Hepatocyte (in vitro differentiated cells): ENCODE results near the gene ARL16.

ENCODE experiments used
- EZH2 ChIP-seq: fragments of 200-600 bp; sonication (generic); IDR thresholded peaks from 2 replicates; pipeline ENCODE4 v1.6.1; 2016; ENCODE audit warnings: antibody characterized with exemption, mild to moderate bottlenecking, borderline replicate concordance
- EZH2phosphoT487 ChIP-seq: fragments of 200-600 bp; sonication (generic); IDR thresholded peaks from one replicate; pipeline ENCODE4 v1.6.1; 2018; ENCODE audit warnings: antibody characterized with exemption, mild to moderate bottlenecking, low read depth, moderate library complexity; ENCODE audit not compliant: unreplicated experiment, severe bottlenecking
- TF ChIP-seq, protein P1 (sequence below): fragments of 200-600 bp; sonication (generic); IDR thresholded peaks from 2 replicates; pipeline ENCODE4 v1.5.1; 2016; ENCODE audit warnings: antibody characterized with exemption, mild to moderate bottlenecking; ENCODE audit not compliant: poor library complexity

DNA sequence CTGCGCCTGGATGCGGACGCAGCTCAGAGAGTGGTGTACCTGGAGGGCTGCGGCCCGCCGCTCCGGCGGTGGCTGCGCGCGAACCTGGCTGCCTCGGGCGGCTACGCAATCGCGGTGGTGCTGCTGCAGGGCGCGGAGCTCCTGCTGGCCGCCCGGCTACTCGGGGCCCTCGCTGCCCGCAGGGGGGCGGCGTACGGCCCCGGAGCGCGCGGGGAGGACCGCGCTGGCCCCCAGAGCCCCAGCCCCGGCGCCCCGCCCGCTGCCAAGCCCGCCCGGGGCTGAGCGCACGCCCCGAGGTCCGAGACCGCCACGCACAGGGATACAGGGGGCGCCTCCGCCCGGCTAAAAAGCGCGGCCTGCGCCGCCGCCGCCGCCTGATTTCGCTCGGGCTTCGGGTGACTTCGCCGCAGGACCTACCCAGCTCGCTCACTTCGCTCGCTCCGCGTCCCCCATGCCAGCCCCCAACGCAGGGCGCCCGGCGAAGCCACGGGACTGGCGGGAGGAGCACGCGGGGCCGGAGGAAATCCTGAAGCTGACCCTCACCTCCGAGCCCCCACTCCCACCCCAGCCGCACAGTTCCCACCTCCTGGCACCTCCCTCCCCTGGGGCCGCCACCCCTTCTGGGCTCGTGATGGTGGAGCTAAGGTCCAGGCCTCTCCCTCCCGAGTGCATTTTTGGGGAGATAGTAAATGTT, 35.4 kb downstream of the ARL16 start:
- TF ChIP-seq, protein P1, sequence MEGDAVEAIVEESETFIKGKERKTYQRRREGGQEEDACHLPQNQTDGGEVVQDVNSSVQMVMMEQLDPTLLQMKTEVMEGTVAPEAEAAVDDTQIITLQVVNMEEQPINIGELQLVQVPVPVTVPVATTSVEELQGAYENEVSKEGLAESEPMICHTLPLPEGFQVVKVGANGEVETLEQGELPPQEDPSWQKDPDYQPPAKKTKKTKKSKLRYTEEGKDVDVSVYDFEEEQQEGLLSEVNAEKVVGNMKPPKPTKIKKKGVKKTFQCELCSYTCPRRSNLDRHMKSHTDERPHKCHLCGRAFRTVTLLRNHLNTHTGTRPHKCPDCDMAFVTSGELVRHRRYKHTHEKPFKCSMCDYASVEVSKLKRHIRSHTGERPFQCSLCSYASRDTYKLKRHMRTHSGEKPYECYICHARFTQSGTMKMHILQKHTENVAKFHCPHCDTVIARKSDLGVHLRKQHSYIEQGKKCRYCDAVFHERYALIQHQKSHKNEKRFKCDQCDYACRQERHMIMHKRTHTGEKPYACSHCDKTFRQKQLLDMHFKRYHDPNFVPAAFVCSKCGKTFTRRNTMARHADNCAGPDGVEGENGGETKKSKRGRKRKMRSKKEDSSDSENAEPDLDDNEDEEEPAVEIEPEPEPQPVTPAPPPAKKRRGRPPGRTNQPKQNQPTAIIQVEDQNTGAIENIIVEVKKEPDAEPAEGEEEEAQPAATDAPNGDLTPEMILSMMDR = no peak
- TF ChIP-seq EZH2 = no peak
- no peak for TF ChIP-seq EZH2phosphoT487
